ENCODE results near the gene ATF7. TPM values are rescaled to one million over a fixed set of nuclear protein-coding genes. Genes with fewer than 3 reads are reported as not detected.

The ATF7 gene
- total and polyA plus RNA-seq, 2 donors (not counting 1 experiment from before 2014, with no cell fraction given) = 11.4 to 24.7 TPM

DNA sequence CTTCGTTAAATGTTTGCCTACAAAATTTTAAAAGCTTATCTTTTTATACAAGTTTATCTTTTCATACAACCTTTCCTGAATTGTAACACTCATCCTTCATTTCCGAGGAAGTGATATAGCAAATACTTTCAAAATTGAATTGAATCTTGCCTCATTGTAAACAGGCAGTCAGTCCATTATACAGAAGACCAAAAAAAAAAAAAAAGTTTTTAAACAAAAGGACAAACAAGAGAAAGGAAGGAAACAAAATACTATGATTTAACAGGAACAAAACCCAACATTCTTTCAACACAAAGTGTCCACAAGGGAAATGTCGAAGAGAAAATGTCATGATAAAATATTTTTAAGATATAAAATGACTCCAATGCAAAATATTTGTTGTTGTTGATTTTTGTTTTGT is 8.5 kb downstream of the ATF7 start:
- Histone ChIP-seq H3K9ac (ENCODE audit: insufficient read depth, low read length) (no peak overlapping the region), H3K4me2 (ENCODE audit: extremely low read depth, insufficient read depth, low read length) (peak overlapping the region; percentile 88), H3K27ac (ENCODE audit: insufficient read depth, low read length) (no peak overlapping the region), H3K79me2 (ENCODE audit: control insufficient read depth, insufficient read depth, low read length) (peaks cover 58% of the 10 kb centered on the region), H3K4me1 (ENCODE audit: control insufficient read depth, extremely low read depth, insufficient read depth, low read length) (no peaks in the 10 kb centered on the region), H3K36me3 (ENCODE audit: control insufficient read depth, insufficient read depth, low read length) (no peaks in the 10 kb centered on the region), H3K9me3 (ENCODE audit: control insufficient read depth, insufficient read depth, low read depth, low read length) (no peaks in the 10 kb centered on the region), H4K20me1 (ENCODE audit: control insufficient read depth, extremely low read depth, insufficient read depth, low read length) (no peaks in the 10 kb centered on the region), H3K4me3 (replicated peaks in 1 of 4; ENCODE audit: control extremely low read depth in 1 of 4, insufficient read depth in 1 of 4, low read depth in 3 of 4, low read length in 4 of 4) (peak overlapping the region in 3 of 4 experiments; percentile 7 to 38 (median 11)), H3K27me3 (ENCODE audit: control insufficient read depth, insufficient read depth, low read length) (no peaks in the 10 kb centered on the region), H2AFZ (ENCODE audit: low read length) (no peak overlapping the region)
- no peak for DNase-seq (ENCODE audit: low read depth in 2 of 2)
- TF ChIP-seq, protein P1, sequence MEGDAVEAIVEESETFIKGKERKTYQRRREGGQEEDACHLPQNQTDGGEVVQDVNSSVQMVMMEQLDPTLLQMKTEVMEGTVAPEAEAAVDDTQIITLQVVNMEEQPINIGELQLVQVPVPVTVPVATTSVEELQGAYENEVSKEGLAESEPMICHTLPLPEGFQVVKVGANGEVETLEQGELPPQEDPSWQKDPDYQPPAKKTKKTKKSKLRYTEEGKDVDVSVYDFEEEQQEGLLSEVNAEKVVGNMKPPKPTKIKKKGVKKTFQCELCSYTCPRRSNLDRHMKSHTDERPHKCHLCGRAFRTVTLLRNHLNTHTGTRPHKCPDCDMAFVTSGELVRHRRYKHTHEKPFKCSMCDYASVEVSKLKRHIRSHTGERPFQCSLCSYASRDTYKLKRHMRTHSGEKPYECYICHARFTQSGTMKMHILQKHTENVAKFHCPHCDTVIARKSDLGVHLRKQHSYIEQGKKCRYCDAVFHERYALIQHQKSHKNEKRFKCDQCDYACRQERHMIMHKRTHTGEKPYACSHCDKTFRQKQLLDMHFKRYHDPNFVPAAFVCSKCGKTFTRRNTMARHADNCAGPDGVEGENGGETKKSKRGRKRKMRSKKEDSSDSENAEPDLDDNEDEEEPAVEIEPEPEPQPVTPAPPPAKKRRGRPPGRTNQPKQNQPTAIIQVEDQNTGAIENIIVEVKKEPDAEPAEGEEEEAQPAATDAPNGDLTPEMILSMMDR (conservative IDR thresholded peaks at IDR 0.05 in 1 of 2, IDR thresholded peaks at IDR 0.05 in 1 of 2; ENCODE audit: low read depth in 1 of 2, low read length in 2 of 2) = no peak
- no peak for TF ChIP-seq EZH2 (IDR thresholded peaks at IDR 0.05; ENCODE audit: low read length, missing control alignments)

DNA sequence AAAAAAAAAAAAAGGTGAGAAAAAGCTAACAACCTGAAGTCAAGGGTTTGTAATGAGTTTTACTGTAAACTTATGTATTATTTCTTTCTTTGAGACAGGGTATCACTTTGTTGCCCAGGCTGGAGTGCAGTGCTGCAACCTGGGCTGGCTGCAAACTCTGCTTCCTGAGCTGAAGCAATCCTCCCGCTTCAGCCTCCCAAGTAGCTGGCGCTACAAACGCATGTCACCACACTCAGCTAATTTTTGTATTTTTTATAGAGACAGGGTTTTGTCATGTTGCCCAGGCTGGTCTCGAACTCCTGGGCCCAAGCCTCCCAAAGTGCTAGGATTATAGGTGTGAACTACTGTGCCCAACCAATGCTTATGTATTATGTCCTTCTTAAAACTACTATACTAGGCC is 9.2 kb downstream of the ATF7 start:
- H4K20me1 ChIP-seq (ENCODE audit: control insufficient read depth, extremely low read depth, insufficient read depth, low read length) = no peaks in the 10 kb centered on the region
- TF ChIP-seq, protein P1 (conservative IDR thresholded peaks at IDR 0.05 in 1 of 2, IDR thresholded peaks at IDR 0.05 in 1 of 2; ENCODE audit: low read depth in 1 of 2, low read length in 2 of 2) = no peak
- TF ChIP-seq EZH2 (IDR thresholded peaks at IDR 0.05; ENCODE audit: low read length, missing control alignments) = no peak

DNA sequence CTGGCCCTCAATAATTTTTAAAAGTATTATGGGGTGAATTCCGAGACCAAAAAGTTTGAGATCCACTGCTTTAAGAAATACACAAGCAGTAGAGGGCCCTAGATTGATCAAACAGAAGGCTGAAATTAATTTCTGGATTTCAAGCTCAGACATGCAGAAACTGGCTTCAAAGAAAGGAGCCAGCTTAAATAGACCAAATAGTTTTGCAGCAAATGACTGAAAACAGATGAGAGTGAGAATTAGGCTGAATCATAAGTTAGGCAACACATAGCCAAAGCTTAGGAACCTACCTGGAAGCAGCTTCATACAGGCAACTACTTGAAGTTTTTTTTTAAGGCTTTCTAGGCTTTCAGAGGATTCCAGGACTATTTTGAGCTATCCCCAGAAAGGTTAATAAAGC is 12.4 kb downstream of the ATF7 start:
- TF ChIP-seq, protein P1 (conservative IDR thresholded peaks at IDR 0.05 in 1 of 2, IDR thresholded peaks at IDR 0.05 in 1 of 2; ENCODE audit: low read depth in 1 of 2, low read length in 2 of 2) = no peak
- no peak for TF ChIP-seq EZH2 (IDR thresholded peaks at IDR 0.05; ENCODE audit: low read length, missing control alignments)
- Histone ChIP-seq H3K79me2 (ENCODE audit: control insufficient read depth, insufficient read depth, low read length) (peaks cover 39% of the 10 kb centered on the region), H3K9me3 (ENCODE audit: control insufficient read depth, insufficient read depth, low read depth, low read length) (no peaks in the 10 kb centered on the region), H3K4me3 (replicated peaks in 1 of 4; ENCODE audit: control extremely low read depth in 1 of 4, insufficient read depth in 1 of 4, low read depth in 3 of 4, low read length in 4 of 4) (no peak overlapping the region), H3K9ac (ENCODE audit: insufficient read depth, low read length) (no peak overlapping the region), H3K27me3 (ENCODE audit: control insufficient read depth, insufficient read depth, low read length) (no peaks in the 10 kb centered on the region), H3K4me1 (ENCODE audit: control insufficient read depth, extremely low read depth, insufficient read depth, low read length) (no peaks in the 10 kb centered on the region), H4K20me1 (ENCODE audit: control insufficient read depth, extremely low read depth, insufficient read depth, low read length) (no peaks in the 10 kb centered on the region), H3K36me3 (ENCODE audit: control insufficient read depth, insufficient read depth, low read length) (no peaks in the 10 kb centered on the region), H2AFZ (ENCODE audit: low read length) (no peak overlapping the region), H3K4me2 (ENCODE audit: extremely low read depth, insufficient read depth, low read length) (no peak overlapping the region), H3K27ac (ENCODE audit: insufficient read depth, low read length) (no peak overlapping the region)
- DNase-seq (ENCODE audit: low read depth in 2 of 2) = peak in 1 of 2 donors; percentile 43

More for the DNA sequence above, 9.2 kb downstream of the ATF7 start:
- Histone ChIP-seq H3K4me1 (ENCODE audit: control insufficient read depth, extremely low read depth, insufficient read depth, low read length) (no peaks in the 10 kb centered on the region), H3K36me3 (ENCODE audit: control insufficient read depth, insufficient read depth, low read length) (no peaks in the 10 kb centered on the region), H3K4me3 (replicated peaks in 1 of 4; ENCODE audit: control extremely low read depth in 1 of 4, insufficient read depth in 1 of 4, low read depth in 3 of 4, low read length in 4 of 4) (no peak overlapping the region), H2AFZ (ENCODE audit: low read length) (no peak overlapping the region), H3K27me3 (ENCODE audit: control insufficient read depth, insufficient read depth, low read length) (no peaks in the 10 kb centered on the region), H3K9me3 (ENCODE audit: control insufficient read depth, insufficient read depth, low read depth, low read length) (no peaks in the 10 kb centered on the region), H3K79me2 (ENCODE audit: control insufficient read depth, insufficient read depth, low read length) (peaks cover 53% of the 10 kb centered on the region), H3K27ac (ENCODE audit: insufficient read depth, low read length) (no peak overlapping the region), H3K9ac (ENCODE audit: insufficient read depth, low read length) (no peak overlapping the region), H3K4me2 (ENCODE audit: extremely low read depth, insufficient read depth, low read length) (no peak overlapping the region)
- no peak for DNase-seq (ENCODE audit: low read depth in 2 of 2)
